Measurements from ENCODE around the gene CNOT10.

DNA sequence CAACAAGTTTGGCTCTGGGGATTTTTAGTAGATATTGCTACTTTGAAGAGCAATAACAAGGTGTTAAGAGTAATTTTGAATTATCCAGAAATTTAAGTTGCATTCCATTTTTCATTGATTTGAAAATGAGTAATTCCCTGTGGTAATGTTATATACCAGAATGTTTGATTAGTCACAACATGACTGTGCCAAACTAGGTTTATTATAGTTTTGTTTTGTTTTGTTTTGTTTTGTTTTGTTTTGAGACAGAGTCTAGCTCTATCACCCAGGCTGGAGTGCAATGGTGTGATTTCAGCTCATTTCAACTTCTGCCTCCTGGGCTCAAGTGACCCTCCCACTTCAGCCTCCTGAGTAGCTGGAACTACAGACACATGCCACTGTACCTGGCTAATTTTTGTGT lies 40.7 kb downstream of the CNOT10 start:
- TF ChIP-seq EZH2 (IDR thresholded peaks at IDR 0.05; ENCODE audit: low read length), result no peak
- TF ChIP-seq, protein P1, sequence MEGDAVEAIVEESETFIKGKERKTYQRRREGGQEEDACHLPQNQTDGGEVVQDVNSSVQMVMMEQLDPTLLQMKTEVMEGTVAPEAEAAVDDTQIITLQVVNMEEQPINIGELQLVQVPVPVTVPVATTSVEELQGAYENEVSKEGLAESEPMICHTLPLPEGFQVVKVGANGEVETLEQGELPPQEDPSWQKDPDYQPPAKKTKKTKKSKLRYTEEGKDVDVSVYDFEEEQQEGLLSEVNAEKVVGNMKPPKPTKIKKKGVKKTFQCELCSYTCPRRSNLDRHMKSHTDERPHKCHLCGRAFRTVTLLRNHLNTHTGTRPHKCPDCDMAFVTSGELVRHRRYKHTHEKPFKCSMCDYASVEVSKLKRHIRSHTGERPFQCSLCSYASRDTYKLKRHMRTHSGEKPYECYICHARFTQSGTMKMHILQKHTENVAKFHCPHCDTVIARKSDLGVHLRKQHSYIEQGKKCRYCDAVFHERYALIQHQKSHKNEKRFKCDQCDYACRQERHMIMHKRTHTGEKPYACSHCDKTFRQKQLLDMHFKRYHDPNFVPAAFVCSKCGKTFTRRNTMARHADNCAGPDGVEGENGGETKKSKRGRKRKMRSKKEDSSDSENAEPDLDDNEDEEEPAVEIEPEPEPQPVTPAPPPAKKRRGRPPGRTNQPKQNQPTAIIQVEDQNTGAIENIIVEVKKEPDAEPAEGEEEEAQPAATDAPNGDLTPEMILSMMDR (optimal IDR thresholded peaks at IDR 0.05 in 1 of 3, IDR thresholded peaks at IDR 0.05 in 1 of 3, conservative IDR thresholded peaks at IDR 0.05 in 1 of 3; ENCODE audit: extremely low read depth in 1 of 3, insufficient read depth in 2 of 3, low read length in 3 of 3), result no peak

Data from keratinocyte (primary cell).